ENCODE measurements around the gene NUP214.
A peak's percentile ranks its signal among the peaks of the same experiment; 100 is the strongest.
"Not testable (repeated sequence)": the region's sequence is repeated elsewhere in the genome, so short reads cannot be mapped to it uniquely, and the experiment has no call there.

The NUP214 gene

DNA sequence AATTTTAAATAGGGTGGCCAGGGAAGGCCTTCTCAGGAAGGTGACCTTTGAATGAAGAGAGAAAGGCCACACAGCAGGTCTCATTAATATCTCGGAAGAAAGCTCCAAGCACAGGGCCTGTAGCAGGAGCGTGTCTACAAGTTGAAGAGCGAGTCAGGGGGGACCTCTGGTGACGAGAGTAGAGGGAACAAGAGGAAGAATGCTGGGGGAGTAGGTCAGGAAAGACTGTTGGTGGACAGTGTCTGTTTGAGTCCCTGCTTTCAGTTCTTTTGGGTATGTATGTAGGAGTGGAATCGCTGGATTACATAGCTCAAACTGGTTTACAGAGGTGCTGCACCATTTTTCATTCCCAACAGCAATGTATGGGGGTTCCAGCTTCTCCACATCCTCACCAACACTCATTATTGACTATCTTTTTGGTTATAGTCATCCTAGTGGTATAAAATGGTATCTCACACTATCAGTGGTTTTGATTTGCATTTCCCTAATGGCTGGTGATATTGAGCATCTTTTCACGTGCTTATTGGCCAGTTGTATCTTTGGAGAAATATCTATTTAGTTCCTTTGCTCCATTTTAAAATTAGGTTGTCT lies 55.8 kb downstream of the NUP214 start:
- no peak for DNase-seq (ENCODE audit: low read depth)
- H3K4me3 ChIP-seq (ENCODE audit: low read depth, low read length), result no peak overlapping the region
- TF ChIP-seq CTCF (IDR thresholded peaks at IDR 0.05; ENCODE audit: insufficient read depth, low read depth, low read length, missing control alignments), result peak; percentile 15

DNA sequence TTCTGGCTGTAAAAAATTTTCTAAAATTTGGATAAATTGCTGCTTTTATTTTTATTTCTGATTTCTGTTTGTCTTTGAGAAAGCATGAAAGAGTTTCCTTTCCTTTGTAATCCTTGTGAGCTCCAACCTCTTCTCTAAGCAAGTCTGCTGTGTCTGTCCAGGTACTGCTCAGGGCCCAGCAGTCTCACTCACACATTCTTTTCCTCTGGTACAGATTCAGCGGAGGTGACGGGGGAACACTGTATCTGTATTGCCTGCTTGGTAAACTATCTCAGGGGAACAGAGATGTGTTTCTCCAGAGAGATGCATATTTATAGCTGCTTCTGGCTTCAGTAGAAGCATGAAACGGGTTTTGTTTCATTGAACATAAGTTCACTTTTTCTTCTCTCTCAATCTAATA lies 60.5 kb downstream of the NUP214 start:
- DNase-seq (ENCODE audit: low read depth), result no peak
- no peak for TF ChIP-seq CTCF (IDR thresholded peaks at IDR 0.05; ENCODE audit: insufficient read depth, low read depth, low read length, missing control alignments)
- no peak overlapping the region for H3K4me3 ChIP-seq (ENCODE audit: low read depth, low read length)

DNA sequence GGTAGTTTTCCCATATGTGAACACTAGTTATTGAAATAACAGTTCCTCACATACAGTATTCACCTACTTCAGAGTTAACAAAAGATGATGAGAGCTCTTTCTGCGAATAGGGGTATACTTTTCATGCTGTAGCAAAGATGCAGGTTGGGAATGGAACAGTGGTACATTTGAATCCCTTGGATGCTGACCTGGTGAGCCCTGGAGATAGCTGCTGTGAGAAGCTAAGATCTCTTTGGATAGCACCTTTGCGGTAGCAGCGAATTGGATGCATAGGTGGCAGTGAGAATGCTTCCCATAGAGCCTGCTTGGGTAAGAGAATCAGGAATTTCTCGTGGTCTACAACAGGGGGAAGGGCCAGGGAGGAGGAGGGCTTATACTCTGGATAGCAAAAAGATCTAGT lies 61.2 kb downstream of the NUP214 start:
- TF ChIP-seq CTCF (IDR thresholded peaks at IDR 0.05; ENCODE audit: insufficient read depth, low read depth, low read length, missing control alignments), result no peak
- DNase-seq (ENCODE audit: low read depth), result no peak
- no peak overlapping the region for H3K4me3 ChIP-seq (ENCODE audit: low read depth, low read length)

GRCh38 chr9:131187957-131188356 lies 62.6 kb downstream of the NUP214 start:
- no peak for TF ChIP-seq CTCF (IDR thresholded peaks at IDR 0.05; ENCODE audit: insufficient read depth, low read depth, low read length, missing control alignments)

DNA sequence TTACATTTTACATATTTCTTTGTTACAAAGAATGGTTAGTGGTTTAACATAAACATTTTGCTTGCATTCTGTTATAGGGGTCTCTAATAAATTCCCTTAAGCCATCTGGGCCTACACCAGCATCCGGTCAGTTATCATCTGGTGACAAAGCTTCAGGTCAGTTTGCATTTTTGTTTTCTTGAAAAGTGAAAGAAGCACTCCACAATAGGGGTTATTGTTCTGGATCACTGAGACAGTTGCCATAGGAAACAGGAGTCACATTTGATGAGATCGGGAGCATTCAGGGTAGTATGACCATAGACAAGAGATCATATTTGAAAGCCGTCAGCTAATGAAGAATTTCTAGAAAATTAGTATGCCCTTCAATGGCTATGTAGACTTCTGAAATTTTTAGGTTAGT lies 63.6 kb downstream of the NUP214 start:
- TF ChIP-seq CTCF (IDR thresholded peaks at IDR 0.05; ENCODE audit: insufficient read depth, low read depth, low read length, missing control alignments), result no peak
- DNase-seq (ENCODE audit: low read depth), result no peak

More at GRCh38 chr9:131187957-131188356, 62.6 kb downstream of the NUP214 start:
- peak; percentile 32 for DNase-seq (ENCODE audit: low read depth)
- no peak overlapping the region for H3K4me3 ChIP-seq (ENCODE audit: low read depth, low read length)

DNA sequence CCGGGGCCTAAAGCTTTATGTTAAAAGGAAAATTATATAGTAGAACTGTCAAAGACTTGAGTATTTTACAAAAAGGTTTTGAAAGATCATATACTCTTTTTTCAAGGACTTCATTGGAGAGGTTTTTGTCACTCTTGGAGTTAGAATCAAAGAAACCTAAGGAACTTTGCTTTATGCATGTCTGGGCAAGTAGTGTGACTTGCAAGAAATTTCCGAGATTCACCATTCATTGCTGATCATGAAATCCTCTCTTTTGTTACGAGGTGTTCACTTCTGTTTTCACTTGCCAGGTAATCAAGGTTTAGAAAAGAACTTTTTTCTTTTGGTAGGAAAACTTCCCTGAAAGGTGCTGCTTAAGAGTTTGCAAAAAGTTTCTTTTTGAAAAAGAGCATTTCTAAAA lies 64.8 kb downstream of the NUP214 start:
- TF ChIP-seq CTCF (IDR thresholded peaks at IDR 0.05; ENCODE audit: insufficient read depth, low read depth, low read length, missing control alignments), result no peak
- no peak overlapping the region for H3K4me3 ChIP-seq (ENCODE audit: low read depth, low read length)
- DNase-seq (ENCODE audit: low read depth), result no peak

More for the DNA sequence above, 63.6 kb downstream of the NUP214 start:
- no peak overlapping the region for H3K4me3 ChIP-seq (ENCODE audit: low read depth, low read length)

DNA sequence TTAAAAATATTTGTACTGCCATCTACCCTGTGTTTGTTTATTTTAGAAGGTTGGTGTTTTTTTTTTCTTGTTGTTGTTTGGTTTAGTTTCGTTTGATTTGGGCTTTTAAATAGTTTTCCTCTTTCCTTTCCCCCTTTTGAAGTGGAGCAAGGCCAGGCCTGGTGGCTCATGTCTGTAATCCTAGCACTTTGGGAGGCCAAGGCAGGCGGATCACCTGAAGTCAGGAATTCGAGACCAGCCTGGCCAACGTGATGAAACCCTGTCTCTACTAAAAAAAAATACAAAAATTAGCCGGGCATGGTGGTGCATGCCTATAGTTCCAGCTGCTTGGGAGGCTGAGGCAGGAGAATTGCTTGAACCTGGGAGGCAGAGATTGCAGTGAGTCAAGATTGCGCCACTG lies 65.6 kb downstream of the NUP214 start:
- H3K4me3 ChIP-seq (ENCODE audit: low read depth, low read length); DNase-seq (ENCODE audit: low read depth): not testable (repeated sequence)

All from GM12865 (cell line).